ENCODE results near the gene MAP4K5. TPM values are rescaled to one million over a fixed set of nuclear protein-coding genes. Genes with fewer than 3 reads are reported as not detected.

Gene MAP4K5
- total RNA-seq, 1 experiment from 2014 or later, result 111 TPM

DNA sequence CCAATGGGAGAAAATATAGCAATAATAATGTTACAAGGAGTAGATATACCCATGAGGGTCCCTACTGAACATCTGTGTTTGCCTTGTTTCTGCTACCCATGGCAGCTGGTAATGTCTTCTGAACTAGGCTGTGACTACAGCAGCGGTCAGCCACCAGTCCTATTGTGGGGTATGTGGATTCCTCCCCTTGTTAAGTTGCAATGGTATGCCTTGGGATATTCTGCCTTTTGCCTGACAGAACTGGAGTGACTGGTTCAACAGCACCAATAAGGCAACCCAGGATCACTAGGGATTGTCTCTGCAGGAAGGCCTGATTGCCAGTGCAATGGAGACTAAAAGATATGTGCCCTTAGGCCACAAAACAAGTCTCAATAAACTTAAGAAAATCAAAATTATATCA lies 17.9 kb upstream of the MAP4K5 start:
- Histone ChIP-seq H3K27ac (ENCODE audit: low read length) (no peak overlapping the region), H3K4me3 (ENCODE audit: low read length) (no peak overlapping the region), H3K9ac (ENCODE audit: low read length) (no peak overlapping the region), H3K9me3 (ENCODE audit: low read length) (no peaks in the 10 kb centered on the region), H3K4me2 (ENCODE audit: low read length) (no peak overlapping the region), H3K36me3 (ENCODE audit: low read depth, low read length) (no peaks in the 10 kb centered on the region), H3K79me2 (ENCODE audit: low read length) (no peaks in the 10 kb centered on the region), H3F3A (ENCODE audit: low read length, unreplicated experiment) (no peaks in the 10 kb centered on the region), H2AFZ (ENCODE audit: low read length) (no peak overlapping the region), H3K4me1 (ENCODE audit: insufficient read depth, low read length) (peaks cover 7% of the 10 kb centered on the region), H3K9me2 (replicated peaks; ENCODE audit: low read length) (no peaks in the 10 kb centered on the region), H3K27me3 (ENCODE audit: low read length) (no peaks in the 10 kb centered on the region), H4K20me1 (ENCODE audit: low read length) (no peaks in the 10 kb centered on the region)
- intact Hi-C loops (cut with micrococcal nuclease), result no loop called here
- POLR2A ChIA-PET (ENCODE audit: unreplicated experiment), result no interaction called here
- no TSS peak for BruUV-seq (replicated peaks)
- ATAC-seq (no peak), DNase-seq (peak; percentile 16)
- CTCF ChIA-PET, result no interaction called here
- TF ChIP-seq EZH2phosphoT487 (IDR thresholded peaks at IDR 0.05; ENCODE audit: borderline replicate concordance, low read length) (no peak), EZH2 (IDR thresholded peaks at IDR 0.05; ENCODE audit: low read length, unreplicated experiment) (no peak)
- TF ChIP-seq, protein P1, sequence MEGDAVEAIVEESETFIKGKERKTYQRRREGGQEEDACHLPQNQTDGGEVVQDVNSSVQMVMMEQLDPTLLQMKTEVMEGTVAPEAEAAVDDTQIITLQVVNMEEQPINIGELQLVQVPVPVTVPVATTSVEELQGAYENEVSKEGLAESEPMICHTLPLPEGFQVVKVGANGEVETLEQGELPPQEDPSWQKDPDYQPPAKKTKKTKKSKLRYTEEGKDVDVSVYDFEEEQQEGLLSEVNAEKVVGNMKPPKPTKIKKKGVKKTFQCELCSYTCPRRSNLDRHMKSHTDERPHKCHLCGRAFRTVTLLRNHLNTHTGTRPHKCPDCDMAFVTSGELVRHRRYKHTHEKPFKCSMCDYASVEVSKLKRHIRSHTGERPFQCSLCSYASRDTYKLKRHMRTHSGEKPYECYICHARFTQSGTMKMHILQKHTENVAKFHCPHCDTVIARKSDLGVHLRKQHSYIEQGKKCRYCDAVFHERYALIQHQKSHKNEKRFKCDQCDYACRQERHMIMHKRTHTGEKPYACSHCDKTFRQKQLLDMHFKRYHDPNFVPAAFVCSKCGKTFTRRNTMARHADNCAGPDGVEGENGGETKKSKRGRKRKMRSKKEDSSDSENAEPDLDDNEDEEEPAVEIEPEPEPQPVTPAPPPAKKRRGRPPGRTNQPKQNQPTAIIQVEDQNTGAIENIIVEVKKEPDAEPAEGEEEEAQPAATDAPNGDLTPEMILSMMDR (conservative IDR thresholded peaks at IDR 0.05; ENCODE audit: low read depth, low read length), result no peak

DNA sequence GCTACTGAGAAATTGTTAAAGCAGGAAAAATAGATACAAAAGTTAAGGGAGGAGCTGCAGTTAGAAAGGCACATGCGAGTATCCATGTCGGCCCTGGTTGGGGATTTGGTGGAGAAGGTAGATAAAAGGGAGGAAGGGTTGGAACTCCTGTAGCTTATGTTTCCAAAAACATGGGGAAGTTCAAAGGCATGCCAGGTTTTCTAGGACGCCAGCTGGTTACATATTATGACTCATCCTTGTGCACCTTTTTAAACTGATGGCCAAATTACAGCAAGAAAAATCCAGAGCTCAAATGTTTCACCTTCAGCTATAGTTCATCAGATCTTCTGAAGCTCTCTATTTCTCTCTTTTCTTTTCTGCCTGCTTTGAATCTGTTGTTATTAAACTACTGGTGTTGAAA lies 13.2 kb upstream of the MAP4K5 start:
- Histone ChIP-seq H3K4me1 (ENCODE audit: insufficient read depth, low read length) (peaks cover 16% of the 10 kb centered on the region), H3K9me3 (ENCODE audit: low read length) (no peaks in the 10 kb centered on the region), H3K36me3 (ENCODE audit: low read depth, low read length) (no peaks in the 10 kb centered on the region), H3K4me2 (ENCODE audit: low read length) (peak overlapping the region; percentile 16; the same call in 1 of the 2 replicates), H3K9me2 (replicated peaks; ENCODE audit: low read length) (no peaks in the 10 kb centered on the region), H3K27me3 (ENCODE audit: low read length) (no peaks in the 10 kb centered on the region), H4K20me1 (ENCODE audit: low read length) (no peaks in the 10 kb centered on the region), H3K27ac (ENCODE audit: low read length) (no peak overlapping the region), H3K9ac (ENCODE audit: low read length) (no peak overlapping the region), H3K79me2 (ENCODE audit: low read length) (no peaks in the 10 kb centered on the region), H3K4me3 (ENCODE audit: low read length) (no peak overlapping the region), H2AFZ (ENCODE audit: low read length) (no peak overlapping the region), H3F3A (ENCODE audit: low read length, unreplicated experiment) (no peaks in the 10 kb centered on the region)
- intact Hi-C loops (cut with micrococcal nuclease), result no loop called here
- DNase-seq, result peak; percentile 67
- peak; percentile 70 for ATAC-seq
- BruUV-seq (replicated peaks), result no TSS peak
- ChIA-PET POLR2A (ENCODE audit: unreplicated experiment) (interaction anchor here (0.6 kb wide), 3 partner anchors 70 to 398 kb away, joined by 3 to 5 read pairs (median 4); no protein-coding TSS in a partner anchor), CTCF (interaction anchor here (0.6 to 1.1 kb wide), 6 partner anchors 55 to 315 kb away, joined by 3 to 10 read pairs (median 3); no protein-coding TSS in a partner anchor)
- TF ChIP-seq EZH2 (IDR thresholded peaks at IDR 0.05; ENCODE audit: low read length, unreplicated experiment), result no peak
- TF ChIP-seq EZH2phosphoT487 (IDR thresholded peaks at IDR 0.05; ENCODE audit: borderline replicate concordance, low read length), result no peak
- TF ChIP-seq, protein P1 (conservative IDR thresholded peaks at IDR 0.05; ENCODE audit: low read depth, low read length), result no peak

DNA sequence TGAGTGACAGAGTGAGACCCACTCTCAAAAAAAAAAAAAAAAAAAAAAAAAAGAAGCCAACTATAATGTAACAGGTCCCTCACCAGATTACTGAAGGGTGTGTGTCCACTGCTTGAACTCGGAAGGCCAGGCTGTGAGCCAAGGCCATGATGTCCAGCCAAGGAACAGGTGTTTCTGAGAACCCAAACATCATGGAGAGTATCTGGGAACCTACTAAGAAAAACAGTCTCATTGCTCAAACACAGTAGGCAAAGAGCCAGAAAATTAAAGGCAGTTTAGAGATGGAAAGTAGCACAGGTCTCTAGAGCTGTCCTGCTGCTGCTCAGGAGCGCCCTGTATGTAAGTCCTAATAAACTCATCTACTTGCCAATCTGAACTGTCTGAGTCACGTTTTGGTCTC lies 12.5 kb upstream of the MAP4K5 start:
- POLR2A ChIA-PET (ENCODE audit: unreplicated experiment), result interaction anchor here (0.6 kb wide), 1 partner anchor 71 kb away, joined by 3 read pairs; no protein-coding TSS in a partner anchor
- no TSS peak for BruUV-seq (replicated peaks)
- DNase-seq (no peak), ATAC-seq (no peak)
- Histone ChIP-seq H3K4me3 (ENCODE audit: low read length) (no peak overlapping the region), H2AFZ (ENCODE audit: low read length) (no peak overlapping the region), H3K36me3 (ENCODE audit: low read depth, low read length) (no peaks in the 10 kb centered on the region), H3K9me2 (replicated peaks; ENCODE audit: low read length) (no peaks in the 10 kb centered on the region), H3K27ac (ENCODE audit: low read length) (no peak overlapping the region), H3F3A (ENCODE audit: low read length, unreplicated experiment) (no peaks in the 10 kb centered on the region), H3K4me2 (ENCODE audit: low read length) (no peak overlapping the region), H3K9me3 (ENCODE audit: low read length) (no peaks in the 10 kb centered on the region), H3K9ac (ENCODE audit: low read length) (no peak overlapping the region), H3K4me1 (ENCODE audit: insufficient read depth, low read length) (peaks cover 16% of the 10 kb centered on the region), H3K27me3 (ENCODE audit: low read length) (no peaks in the 10 kb centered on the region), H4K20me1 (ENCODE audit: low read length) (no peaks in the 10 kb centered on the region), H3K79me2 (ENCODE audit: low read length) (no peaks in the 10 kb centered on the region)
- intact Hi-C loops (cut with micrococcal nuclease), result loop anchor here (5.0 kb wide), 2 partner anchors 122 to 167 kb away; partner anchors contain the start of gene SAV1
- TF ChIP-seq EZH2phosphoT487 (IDR thresholded peaks at IDR 0.05; ENCODE audit: borderline replicate concordance, low read length), result no peak
- TF ChIP-seq EZH2 (IDR thresholded peaks at IDR 0.05; ENCODE audit: low read length, unreplicated experiment), result no peak
- TF ChIP-seq, protein P1 (conservative IDR thresholded peaks at IDR 0.05; ENCODE audit: low read depth, low read length), result no peak
- CTCF ChIA-PET, result interaction anchor here (0.5 to 1.1 kb wide), 8 partner anchors 19 to 307 kb away, joined by 3 to 12 read pairs (median 6); partner anchors contain the start of gene CDKL1
